ENCODE data around the gene RAD51B.
"Not testable (repeated sequence)": the region's sequence is repeated elsewhere in the genome, so short reads cannot be mapped to it uniquely, and the experiment has no call there.

The RAD51B gene

DNA sequence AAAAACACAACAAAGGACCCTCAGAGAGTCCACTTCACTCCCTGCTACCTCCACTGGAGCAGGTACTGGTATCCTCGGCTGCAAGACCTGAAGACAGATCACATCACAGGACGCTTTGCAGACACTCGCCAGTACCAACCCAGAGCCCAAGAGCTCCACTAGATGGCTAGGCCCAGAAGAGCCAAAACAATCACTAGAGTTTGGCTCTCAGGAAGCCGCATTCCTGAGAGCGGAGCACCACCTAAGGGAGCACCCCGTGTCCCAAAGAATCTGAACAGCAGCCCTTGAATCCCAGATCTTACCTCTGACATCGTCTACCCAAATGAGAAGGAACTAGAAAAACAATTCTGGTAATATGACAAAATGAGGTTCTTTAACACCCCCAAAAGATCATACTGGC, 399.8 kb downstream of the RAD51B start:
- DNase-seq: no peak

DNA sequence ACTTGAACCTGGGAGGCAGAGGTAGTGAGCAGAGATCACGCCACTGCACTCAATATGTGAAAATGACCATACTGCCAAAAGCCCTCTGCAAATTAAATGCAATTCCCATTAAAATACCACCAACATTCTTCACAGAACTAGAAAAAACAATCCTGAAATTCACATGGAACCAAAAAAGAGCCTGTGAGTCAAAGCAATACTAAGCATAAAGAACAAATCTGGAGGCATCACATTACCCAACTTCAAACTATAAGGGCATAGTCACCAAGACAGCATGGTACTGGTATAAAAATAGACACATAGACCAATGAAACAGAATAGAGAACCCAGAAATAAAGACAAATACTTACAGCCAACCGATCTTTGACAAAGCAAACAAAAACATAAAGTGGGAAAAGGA, 401.5 kb downstream of the RAD51B start:
- not testable (repeated sequence) for DNase-seq

DNA sequence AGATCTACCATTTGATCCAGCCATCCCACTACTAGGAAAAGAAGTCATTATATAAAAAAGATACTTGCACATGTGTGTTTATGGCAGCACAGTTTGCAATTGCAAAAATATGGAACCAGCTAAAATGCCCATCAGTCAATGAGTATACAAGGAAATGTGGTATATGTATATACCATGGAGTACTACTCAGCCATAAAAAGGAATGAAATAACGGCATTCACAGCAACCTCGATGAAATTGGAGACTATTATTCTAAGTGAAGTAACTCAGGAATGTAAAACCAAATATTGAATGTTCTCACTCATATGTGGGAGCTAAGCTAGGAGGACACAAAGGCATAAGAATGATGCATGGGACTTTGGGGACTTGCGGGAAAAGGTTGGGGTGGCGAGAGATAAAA, 402.6 kb downstream of the RAD51B start:
- DNase-seq: no peak

DNA sequence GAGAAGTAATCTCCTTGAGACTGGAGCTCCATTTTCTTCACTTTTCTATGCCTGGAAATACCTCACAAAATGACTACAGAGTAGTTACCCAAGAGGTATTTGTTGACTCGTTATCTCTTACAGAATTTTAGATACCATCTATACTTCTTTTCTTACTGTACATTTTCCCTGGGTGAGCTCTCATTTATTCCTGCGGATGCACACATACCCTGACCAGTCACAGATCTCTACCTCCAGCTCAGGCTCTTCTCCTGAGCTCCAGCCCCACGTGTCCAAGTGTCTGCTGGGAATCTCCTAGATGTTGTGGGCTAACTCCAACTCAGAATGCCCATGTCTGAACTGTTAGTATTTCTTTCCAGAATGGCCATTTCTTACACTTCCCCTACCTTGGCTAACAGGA, 403.1 kb downstream of the RAD51B start:
- DNase-seq: no peak

DNA sequence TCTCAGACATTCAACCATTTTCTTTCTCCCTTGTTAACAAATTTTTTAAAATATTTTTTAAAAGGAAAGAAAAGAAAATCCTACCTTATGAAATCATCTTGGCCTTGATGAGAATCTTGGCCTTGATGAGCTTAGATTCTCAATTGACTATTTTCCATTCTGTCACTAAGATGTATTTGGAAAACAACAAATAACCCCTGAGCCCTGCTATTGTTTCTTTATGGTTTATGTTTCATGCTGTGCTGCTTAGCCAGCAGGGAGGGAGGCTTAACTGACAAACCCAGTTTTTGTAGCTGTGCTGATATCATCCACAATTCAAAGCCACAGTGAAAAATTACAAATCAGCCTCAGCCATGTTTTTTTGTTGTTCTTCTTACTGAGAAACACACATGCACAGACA, 404.1 kb downstream of the RAD51B start:
- no peak for DNase-seq

DNA sequence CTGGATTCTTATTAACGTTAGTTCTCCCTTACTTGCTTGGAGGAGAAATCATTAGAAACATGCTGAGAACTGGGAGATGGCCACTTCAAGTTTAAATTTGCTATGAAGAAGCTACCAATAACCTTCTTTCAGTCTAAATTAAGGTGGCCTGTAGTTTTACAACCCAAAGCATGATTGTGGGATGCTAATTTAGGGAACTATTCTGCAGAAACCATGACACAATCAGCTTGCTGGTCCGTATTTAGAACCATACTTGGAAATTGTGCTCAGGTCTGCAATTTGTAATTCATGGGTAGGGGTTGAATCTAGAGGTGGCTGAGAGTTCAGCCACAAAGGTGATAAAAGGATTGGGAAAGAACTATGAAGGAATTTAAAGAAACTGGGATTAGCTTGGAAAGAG, 405.7 kb downstream of the RAD51B start:
- no peak for DNase-seq

DNA sequence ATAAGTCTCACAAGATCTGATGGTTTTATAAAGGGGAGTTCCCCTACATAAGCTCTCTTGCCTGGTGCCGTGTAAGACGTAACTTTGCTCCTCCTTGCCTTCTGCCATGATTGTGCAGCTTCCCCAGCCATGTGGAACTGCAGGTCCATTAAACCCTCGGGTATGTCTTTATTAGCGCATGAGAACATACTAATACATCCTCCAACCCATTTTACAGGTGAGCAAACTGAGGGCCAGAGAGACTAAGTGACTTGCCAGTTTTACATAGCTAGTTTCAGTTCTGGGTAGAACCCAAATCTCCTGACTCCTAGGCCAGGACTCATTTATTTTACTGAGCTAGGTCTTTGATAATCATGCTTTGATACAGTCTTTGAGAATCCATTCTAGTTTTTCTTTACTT, 406.9 kb downstream of the RAD51B start:
- DNase-seq: no peak

DNA sequence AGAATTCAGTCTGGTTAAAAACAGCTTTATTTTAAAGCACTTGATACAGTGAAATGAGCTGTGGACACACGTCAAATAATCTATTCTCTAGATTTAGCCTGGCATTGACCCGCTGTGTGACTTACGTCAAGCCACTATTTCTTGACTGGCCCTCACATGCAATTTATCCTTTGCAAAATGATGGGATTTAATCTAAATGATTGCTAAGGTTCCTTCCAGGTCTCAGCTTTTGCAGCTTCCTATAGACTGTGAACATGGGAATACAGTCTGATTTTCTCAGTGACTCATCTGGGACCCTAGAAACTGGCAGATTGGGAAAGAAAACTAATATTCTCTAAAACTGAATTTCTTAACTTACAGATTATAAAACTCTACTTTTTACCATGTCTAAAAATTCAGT, 409.1 kb downstream of the RAD51B start:
- DNase-seq: no peak

DNA sequence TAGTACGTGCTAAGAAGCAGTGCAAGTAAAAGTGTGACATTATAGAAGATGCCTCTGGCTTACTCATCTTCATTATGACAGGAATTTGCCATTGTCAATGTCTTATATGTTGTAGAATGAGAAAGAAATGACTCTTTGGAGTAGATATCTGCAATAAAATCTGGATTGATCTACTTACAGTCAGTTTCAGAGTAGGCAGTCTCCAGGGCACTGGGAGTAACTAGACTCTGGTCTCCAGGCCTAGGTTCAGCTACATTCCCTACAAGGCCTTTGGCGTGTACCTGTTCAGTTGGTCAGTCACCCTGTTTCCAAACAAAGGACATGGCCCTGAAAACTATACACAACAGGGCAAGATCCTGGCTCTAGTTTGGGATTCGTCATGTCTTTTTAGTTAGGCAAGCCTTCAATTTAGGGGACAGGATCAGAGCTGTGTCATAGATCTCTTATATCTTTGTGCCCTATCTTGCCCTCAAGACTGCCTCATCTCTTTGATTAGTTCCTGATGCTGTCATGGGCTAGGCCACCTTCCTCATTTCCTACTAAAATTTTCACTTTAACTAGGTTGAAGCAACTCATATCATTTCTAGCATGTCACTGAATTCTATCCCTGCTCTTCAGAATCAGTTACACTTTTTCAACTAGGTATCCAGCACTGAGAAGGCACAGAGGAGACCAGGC, 410.0 kb downstream of the RAD51B start:
- no peak for DNase-seq

DNA sequence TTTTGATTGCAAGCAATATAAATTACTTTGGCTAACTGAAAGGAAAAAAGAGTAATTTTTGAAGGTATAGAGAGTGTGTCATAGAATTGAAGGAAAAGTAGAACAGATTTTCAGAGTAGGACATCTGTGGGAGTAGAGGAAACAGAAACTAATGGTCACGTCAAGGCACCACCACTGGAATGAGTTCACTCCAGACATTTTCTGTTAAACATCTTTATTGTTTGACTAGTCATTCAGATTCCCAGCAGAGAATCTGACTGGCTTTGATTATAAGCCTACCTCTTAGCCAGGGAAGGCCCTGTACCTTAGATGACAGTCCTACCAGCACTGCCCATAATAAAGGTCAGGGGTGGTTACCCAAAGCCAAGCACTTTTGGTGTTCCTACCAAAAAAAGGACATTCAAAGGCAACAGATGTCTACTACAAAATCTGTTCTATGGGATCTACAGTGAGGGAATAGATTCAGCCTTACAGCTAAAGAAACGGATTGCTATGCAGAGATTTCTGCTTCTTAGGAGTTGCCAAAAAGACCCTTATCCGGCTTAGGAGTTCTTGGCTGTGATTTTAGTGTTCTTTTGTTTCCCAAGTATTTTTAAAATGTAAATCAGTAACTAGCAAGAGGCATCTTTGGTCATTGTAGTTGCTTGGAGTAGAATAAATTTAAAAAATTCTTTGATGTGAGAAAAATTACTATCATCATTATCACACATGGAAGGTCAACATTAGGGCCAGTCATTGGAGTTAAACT, 410.8 kb downstream of the RAD51B start:
- DNase-seq: no peak

DNA sequence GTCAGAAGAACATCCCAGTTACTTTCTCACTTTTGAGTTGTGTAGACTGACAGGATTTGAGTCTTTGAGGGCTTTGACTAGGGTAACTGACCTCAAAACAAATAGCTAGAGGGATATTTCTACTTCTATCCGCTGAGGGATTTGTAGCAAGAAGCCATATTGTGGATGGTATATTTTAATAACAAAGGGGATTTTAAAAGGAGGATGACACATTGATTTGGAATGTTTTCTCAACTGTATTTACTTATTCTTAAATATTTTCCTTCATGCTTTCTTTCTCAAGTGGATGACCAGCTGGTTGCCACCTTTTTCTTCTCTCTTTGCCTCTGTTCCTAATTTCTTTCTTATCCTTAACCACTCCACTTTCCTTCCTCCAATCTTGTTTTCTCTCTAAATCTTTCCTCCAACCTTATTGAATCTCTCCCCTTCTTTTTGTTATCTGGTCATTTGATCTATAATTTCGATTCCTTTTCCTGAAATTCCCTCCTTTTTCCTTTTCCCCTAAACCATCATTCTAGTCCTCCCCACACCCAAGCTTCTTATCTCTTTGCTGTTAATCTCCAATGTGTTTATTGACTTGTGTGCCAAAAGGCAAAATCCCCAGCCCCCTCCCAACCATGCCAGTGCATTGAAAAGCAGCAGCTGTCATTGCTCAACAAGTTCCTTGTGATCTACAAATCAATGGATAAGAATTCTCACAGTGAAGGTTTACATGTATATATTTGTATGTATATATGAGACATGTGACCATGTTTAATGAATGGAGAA, 411.6 kb downstream of the RAD51B start:
- DNase-seq: no peak

DNA sequence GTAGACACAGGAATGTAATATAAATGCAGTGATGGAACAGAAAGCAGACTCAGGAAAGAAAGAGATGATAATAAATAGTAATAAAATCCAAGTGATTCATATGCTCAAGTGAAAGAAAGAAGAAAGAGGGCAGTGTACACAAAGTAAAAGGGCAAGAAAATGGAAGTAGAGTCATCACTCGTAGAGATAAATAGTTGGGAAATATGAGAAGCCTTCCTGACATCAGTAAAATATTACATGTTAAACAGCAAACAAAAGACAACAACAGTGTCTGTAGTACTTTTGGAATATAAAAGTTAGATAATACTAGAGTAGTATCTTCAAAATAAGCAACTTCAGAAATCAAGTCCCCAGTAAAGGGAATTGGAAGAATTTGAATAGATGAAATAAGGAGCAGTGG, 412.3 kb downstream of the RAD51B start:
- DNase-seq: no peak

DNA sequence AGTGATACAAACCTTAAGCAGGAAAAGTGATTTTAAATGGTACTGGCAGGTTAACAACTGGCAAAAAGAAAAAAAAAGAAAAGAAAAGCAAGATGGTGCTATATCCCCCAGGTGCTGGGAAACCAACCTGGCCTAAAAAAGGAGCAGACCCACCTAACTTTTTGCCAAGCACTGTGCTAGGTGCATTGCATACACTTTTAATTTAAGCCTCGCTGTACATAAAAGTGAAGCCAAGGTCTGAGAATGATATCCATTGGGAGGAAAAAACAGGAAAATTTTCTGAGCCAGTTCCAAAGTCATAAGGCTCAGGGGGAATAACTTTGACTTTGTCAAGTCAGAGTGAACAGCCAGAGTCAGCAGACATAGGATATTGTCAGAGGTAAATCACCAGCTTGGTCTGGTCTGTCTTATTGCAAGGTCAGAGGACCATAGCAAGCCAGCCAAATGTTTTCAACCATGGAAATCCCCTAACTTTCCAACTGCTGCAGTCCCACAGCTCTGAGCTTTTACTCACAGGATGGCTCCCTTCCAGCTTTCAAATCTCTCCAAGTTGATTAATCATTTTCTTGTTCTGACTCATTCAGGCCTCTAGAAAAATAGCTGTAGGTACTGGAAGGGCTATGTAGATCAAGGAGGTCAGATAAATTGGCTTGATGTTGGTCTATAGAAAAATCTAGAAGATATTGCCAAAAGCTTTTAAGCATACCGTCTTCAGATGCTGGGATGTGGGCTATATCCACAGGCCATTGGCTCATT, 412.9 kb downstream of the RAD51B start:
- DNase-seq: no peak

DNA sequence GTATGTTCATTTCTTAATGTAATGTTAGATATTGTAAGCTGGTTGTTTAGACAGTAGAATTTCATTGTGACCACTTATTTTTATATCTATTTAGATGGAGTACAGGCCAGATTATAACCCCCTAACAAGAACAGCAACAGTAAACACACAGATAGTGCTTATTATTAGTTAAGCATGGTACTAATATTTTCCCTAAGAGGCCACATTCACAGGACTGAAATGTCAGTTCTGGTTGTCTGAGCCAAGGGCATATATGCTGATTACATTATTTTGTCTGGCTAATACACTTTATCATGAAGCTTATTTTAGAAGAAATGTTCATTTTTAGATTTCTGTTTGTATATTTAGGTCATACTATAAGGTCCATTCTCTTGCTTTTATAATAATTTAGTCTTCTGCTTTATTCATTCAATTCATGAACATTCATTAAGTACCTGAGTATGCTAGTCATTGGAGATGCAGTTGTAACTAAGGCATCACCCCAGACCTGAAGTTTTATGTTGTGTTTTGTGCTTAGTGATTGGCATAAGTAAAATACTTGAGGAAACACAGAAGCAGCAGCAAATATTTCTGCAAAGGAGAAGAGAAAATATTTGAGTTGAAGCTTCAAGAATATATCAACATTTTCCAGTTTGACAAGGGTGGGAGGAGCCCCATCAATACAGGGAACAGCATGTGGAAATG, 413.7 kb downstream of the RAD51B start:
- no peak for DNase-seq

DNA sequence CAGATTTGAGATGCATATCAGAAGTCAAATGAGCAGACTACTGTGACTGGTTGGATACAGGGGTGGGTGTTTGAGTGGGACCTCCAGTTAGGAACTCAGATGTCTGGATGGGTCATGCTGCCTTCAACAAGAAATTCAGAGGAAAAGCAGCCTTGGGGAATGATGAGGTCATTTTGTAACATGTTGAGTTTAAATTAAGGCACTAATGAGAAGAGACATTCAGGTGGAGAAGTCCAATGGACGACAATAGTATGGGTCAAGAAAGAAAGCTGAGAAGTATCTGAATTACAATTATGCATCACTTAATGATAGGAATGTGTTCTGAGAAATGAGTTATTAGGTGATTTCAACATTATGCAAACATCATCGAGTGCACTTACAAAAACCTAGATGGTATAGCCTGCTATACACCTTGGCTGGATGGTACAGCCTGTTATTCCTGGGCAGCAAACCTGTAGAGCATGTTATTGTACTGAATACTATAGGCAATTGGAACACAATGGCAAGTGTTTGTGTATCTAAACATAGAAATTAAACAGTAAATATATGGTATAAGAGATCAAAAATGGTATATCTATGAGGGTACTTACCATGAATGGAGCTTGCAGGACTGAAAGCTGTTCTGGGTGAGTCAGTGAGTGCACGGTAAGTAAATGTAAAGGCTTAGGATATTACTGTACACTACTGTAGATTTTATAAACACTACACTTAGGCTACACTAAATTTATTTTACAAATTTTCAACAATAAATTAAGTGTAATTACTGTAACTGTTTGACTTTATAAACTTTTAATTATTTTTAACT, 414.7 kb downstream of the RAD51B start:
- DNase-seq: no peak

DNA sequence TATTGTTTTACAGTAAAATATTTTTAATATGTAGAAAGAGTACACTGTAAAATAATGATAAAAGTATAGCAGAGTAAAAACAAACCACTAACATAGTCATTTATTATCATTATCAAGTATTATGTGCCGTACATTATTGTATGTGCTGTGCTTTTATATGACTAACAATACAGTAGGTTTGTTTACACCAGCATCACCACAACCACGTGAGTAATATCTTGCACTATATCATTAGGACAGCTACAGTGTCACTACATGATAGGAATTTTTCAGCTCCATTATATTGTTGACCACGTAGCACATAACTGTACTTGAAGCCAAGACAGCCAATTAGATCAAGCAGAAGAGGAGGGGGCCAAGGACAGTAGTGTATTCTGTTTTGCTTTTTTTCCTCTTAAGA, 415.4 kb downstream of the RAD51B start:
- no peak for DNase-seq

DNA sequence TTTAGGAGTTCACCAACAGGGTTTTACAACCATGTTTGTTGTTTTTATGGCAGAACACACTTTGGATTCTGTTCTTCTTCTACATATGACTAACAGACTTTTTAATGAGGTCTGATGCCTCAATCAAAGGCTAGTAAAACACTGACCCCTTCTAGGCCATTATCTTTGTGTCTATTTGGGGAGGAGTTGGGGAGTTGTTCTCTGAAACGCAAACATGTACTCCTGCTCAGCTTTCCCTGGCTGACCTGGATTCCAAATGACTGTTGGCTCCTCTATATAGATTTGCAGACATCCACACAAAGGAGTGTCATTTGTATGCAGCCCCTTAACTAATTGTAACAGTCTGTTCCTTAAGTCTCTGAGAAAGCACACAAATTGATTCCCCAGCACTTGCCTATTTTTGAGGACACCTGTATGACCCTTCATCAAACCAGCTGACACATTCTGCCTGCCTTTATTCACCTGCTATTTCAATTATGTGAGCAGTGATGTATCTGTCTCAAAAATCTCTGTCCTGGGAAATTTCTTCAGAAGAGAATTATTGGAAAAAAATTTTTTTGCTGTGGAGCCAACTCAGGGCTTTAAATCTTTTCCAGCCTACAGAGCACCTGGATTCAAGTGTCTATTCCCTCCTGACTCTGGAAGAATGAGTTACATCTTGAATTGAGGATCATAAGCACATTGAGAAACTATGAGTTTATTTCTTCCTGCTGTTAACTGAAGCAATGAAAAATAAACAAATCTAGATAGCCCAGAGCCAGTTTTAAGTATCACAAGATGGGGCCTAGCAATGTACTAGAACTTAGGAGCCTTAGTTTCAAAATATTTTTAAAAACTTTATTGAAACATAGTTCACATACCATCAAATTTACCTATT, 417.2 kb downstream of the RAD51B start:
- no peak for DNase-seq

DNA sequence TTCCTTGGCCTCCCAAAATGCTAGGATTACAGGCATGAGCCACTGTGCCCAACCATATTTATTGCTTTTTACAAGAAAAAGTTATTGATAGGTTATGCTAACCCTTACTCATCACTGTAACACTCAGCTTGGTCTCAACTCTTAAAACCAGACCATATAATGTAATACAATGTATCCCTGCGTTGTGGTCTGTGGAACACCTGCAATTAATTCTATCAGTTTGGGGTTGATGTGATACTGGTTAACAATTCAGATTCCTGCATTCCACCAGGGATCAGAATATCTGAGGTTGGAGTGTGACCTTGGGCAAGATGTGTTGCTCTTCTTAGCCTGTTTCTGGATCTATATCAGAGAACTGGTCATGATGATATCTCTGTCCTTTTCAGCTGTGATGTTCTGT, 419.0 kb downstream of the RAD51B start:
- no peak for DNase-seq

DNA sequence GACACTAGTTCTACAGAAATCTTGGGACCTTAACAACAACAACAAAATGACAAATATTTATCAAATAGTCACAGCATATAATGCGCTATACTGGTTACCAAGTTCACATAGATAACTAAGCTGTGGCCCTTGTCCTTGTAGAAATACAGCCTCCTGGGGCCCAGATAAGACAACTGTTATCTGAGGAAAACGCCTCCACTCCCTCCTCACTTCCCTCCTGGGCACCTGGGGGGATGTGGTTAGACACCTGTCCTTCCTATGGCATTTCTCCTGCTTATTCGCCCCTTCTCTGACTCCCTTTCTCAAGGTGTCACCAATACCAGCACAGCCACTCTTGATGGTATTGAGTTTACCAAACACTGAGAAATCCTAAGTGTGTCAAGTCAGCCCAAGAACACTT, 419.4 kb downstream of the RAD51B start:
- no peak for DNase-seq

DNA sequence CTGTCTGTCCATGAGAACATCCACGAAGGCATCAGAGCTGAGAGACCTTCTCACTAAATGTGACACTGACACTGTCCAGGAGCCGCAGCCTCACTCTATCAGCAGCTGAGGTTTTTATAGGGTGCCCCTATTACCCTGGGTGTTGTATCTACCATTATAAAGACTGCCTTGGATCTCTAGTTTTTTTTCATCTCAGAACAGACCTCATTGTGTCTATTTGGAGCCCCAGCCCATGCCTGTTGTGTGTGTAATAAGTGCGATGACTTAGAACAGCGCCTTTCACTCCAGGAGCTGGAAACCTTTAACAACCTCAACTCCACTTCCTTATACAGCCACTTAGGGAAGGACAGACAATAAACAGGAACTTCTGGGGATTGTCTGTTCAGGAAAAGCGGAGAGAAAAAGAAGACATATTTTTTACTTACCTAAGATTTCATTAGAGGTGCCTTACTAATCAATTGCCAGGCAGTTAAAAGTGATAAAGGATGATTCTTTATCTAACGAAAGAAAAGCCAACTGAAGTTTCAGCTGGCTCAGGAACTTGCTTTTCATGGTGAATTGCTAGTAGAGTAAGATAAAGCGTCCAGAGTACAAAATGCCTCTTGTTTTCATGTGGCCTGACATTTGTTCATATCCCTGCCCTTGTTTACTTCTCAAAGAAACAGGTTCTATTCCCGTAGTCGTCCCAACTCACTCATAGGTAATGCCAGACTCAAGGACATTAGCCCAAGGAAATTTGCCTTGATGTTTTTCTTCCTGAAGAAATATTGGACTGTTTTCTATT, 420.6 kb downstream of the RAD51B start:
- DNase-seq: no peak

Measured in NCI-H2107 (cell line).